ENCODE measurements around the gene TLR2. TPM values are rescaled to one million over a fixed set of nuclear protein-coding genes. Genes with fewer than 3 reads are reported as not detected.
"Not testable (repeated sequence)": the region's sequence is repeated elsewhere in the genome, so short reads cannot be mapped to it uniquely, and the experiment has no call there.

The TLR2 gene
- total and polyA plus RNA-seq, 7 donors, result 4.3 to 25.0 (median 10.2) TPM

- TF ChIP-seq CTCF (IDR thresholded peaks at IDR 0.05), result no peak
- TF ChIP-seq POLR2AphosphoS5 (IDR thresholded peaks at IDR 0.05), result peak; percentile 36 to 71 (median 56)
- TF ChIP-seq POLR2A (IDR thresholded peaks at IDR 0.05), result no peak
- TF ChIP-seq EP300 (IDR thresholded peaks at IDR 0.05), result peak in 2 of 4 donors; percentile 74 to 83
- peaks cover 0 to 3% (median 0%) of the 10 kb centered on the region in 4 donors for H3K4me1 ChIP-seq
- DNase-seq, result no peak
- H3K9me3 ChIP-seq, result no peaks in the 10 kb centered on the region
- WGBS, 2 donors, result 69 to 86% methylated on average over 6 of the region's 6 CpGs
- intact Hi-C loops (cut with DNase I), result no loop called here
- H3K27ac ChIP-seq, result peak overlapping the region in 2 of 4 donors; percentile 22 to 41
- H3K27me3 ChIP-seq, result no peaks in the 10 kb centered on the region
- H3K4me3 ChIP-seq, result no peak overlapping the region
- H3K36me3 ChIP-seq, result no peaks in the 10 kb centered on the region
Observed at GRCh38 chr4:153661215-153661822, 22.8 kb upstream of the TLR2 start.

DNA sequence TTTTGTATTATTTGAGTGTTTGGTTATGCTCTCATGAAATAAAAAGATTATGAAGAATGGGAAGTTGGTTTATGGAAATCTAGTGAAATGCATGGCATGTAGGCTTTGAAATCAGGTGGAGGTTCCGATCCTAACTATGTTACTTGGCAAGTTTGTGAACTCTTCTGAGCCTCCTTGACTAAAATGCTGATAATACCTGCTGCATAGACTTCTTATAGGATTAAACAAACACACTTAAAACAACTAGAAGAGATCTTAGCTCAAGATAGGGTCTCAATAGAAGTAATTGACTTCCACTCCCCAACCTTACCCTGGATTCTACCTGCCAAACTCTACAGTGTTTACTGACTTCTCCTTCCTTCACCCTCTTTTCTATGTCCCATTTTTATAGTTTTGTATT is 22.2 kb upstream of the TLR2 start:
- H3K27me3 ChIP-seq, result no peaks in the 10 kb centered on the region
- no peak overlapping the region for H3K4me3 ChIP-seq
- intact Hi-C loops (cut with DNase I), result no loop called here
- no peak for TF ChIP-seq POLR2AphosphoS5 (IDR thresholded peaks at IDR 0.05)
- WGBS, 2 donors, result 85 to 98% methylated on average over 1 of the region's 1 CpG
- no peak for DNase-seq
- peak overlapping the region in 2 of 4 donors; percentile 8 to 23 for H3K27ac ChIP-seq
- peaks cover 0 to 3% (median 0%) of the 10 kb centered on the region in 4 donors for H3K4me1 ChIP-seq
- no peaks in the 10 kb centered on the region for H3K9me3 ChIP-seq
- no peaks in the 10 kb centered on the region for H3K36me3 ChIP-seq

DNA sequence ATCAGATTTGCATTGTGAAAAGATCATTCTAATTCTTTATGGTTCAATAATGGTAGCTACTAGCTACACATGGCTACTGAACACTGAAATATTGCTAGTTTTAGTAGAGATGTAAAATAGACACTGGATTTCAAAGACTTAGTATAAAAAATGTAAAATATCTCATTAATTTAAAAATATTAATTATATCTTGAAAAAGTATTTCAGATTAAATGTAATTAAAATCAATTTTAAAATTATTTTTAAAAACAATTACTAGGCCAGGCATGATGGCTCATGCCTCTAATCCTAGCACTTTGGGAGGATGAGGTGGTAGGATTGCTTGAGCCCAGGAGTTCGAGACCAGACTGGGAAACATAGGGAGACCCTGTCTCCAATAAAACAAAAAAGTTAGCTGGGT is 20.4 kb upstream of the TLR2 start:
- no peak for DNase-seq
- peaks cover 0 to 3% (median 0%) of the 10 kb centered on the region in 4 donors for H3K4me1 ChIP-seq
- no peak for TF ChIP-seq POLR2AphosphoS5 (IDR thresholded peaks at IDR 0.05)
- TF ChIP-seq CTCF (IDR thresholded peaks at IDR 0.05), result no peak
- no peak for TF ChIP-seq POLR2A (IDR thresholded peaks at IDR 0.05)
- no peak for TF ChIP-seq EP300 (IDR thresholded peaks at IDR 0.05)
- WGBS, 2 donors, result 85 to 91% methylated on average over 1 of the region's 1 CpG
- no peaks in the 10 kb centered on the region for H3K36me3 ChIP-seq
- H3K27me3 ChIP-seq, result no peaks in the 10 kb centered on the region
- intact Hi-C loops (cut with DNase I), result no loop called here
- H3K27ac ChIP-seq, result no peak overlapping the region
- no peaks in the 10 kb centered on the region for H3K9me3 ChIP-seq
- H3K4me3 ChIP-seq, result no peak overlapping the region

DNA sequence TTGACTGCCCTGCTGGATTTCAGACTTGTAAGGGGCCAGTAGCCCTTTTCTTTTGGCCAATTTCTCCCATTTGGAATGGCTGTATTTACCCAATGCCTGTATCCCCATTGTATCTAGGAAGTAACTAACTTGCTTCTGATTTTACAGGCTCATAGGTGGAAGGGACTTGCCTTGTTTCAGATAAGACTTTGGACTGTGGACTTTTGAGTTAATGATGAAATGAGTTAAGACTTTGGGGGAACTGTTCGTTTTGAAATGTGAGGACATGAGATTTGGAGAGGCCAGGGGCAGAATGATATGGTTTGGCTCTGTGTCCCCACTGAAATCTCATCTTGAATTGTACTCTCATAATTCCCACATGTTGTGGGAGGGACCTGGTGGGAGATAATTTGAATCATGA is 17.6 kb upstream of the TLR2 start:
- H3K4me3 ChIP-seq; H3K4me1 ChIP-seq; DNase-seq; intact Hi-C loops (cut with DNase I); H3K27ac ChIP-seq; H3K36me3 ChIP-seq; H3K9me3 ChIP-seq; H3K27me3 ChIP-seq: not testable (repeated sequence)
- 16 to 48% methylated on average over 1 of the region's 1 CpG for WGBS, 2 donors

- H3K4me3 ChIP-seq, result no peak overlapping the region
- TF ChIP-seq CTCF (IDR thresholded peaks at IDR 0.05), result no peak
- no peak for TF ChIP-seq EP300 (IDR thresholded peaks at IDR 0.05)
- TF ChIP-seq POLR2A (IDR thresholded peaks at IDR 0.05), result no peak
- TF ChIP-seq POLR2AphosphoS5 (IDR thresholded peaks at IDR 0.05), result no peak
Observed at GRCh38 chr4:153668647-153669046, 15.4 kb upstream of the TLR2 start.

DNA sequence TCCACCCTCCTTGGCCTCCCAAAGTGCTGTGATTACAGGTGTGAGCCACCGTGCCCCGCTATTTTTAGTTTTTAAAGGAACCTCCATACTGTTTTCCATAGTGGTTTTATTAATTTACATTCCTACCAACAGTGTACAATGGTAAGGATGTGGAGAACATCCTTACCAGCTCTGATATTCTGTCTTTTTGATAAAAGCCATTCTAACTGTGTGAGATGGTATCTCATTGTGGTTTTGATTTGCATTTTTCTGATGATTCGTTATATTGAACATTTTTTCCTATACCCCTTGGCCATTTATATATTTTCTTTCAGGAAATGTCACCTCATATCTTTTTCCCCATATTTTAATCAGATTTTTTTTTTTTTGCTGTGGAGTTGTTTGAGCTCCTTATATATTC is 14.2 kb upstream of the TLR2 start:
- DNase-seq, result no peak
- H3K4me1 ChIP-seq, result no peaks in the 10 kb centered on the region
- no peak overlapping the region for H3K4me3 ChIP-seq
- TF ChIP-seq POLR2A (IDR thresholded peaks at IDR 0.05) (no peak), EP300 (IDR thresholded peaks at IDR 0.05) (no peak), CTCF (IDR thresholded peaks at IDR 0.05) (no peak), POLR2AphosphoS5 (IDR thresholded peaks at IDR 0.05) (no peak)
- H3K27ac ChIP-seq, result no peak overlapping the region
- no peaks in the 10 kb centered on the region for H3K9me3 ChIP-seq
- no peaks in the 10 kb centered on the region for H3K27me3 ChIP-seq
- 53% methylated on average over 3 of the region's 3 CpGs for WGBS, 2 donors
- no peaks in the 10 kb centered on the region for H3K36me3 ChIP-seq
- intact Hi-C loops (cut with DNase I), result no loop called here

More at GRCh38 chr4:153668647-153669046, 15.4 kb upstream of the TLR2 start:
- DNase-seq, result no peak
- no peaks in the 10 kb centered on the region for H3K4me1 ChIP-seq
- WGBS, 2 donors, result 85 to 94% methylated on average over 2 of the region's 2 CpGs
- H3K36me3 ChIP-seq, result no peaks in the 10 kb centered on the region
- no peak overlapping the region for H3K27ac ChIP-seq
- H3K27me3 ChIP-seq, result no peaks in the 10 kb centered on the region
- H3K9me3 ChIP-seq, result no peaks in the 10 kb centered on the region
- intact Hi-C loops (cut with DNase I), result no loop called here
